ENCODE measurements around the gene MINDY1.

Gene MINDY1

DNA sequence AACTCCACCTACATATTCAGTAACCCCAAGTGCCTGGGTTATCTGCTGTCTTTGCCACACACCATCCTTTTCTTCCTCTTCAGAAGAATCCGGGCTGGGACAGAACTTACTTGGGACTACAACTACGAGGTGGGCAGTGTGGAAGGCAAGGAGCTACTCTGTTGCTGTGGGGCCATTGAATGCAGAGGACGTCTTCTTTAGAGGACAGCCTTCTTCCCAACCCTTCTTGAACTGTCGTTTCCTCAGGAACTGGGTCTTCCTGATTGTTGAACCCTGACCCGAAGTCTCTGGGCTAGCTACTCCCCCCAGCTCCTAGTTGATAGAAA is 42.6 kb downstream of the MINDY1 start:
- no peak for DNase-seq

DNA sequence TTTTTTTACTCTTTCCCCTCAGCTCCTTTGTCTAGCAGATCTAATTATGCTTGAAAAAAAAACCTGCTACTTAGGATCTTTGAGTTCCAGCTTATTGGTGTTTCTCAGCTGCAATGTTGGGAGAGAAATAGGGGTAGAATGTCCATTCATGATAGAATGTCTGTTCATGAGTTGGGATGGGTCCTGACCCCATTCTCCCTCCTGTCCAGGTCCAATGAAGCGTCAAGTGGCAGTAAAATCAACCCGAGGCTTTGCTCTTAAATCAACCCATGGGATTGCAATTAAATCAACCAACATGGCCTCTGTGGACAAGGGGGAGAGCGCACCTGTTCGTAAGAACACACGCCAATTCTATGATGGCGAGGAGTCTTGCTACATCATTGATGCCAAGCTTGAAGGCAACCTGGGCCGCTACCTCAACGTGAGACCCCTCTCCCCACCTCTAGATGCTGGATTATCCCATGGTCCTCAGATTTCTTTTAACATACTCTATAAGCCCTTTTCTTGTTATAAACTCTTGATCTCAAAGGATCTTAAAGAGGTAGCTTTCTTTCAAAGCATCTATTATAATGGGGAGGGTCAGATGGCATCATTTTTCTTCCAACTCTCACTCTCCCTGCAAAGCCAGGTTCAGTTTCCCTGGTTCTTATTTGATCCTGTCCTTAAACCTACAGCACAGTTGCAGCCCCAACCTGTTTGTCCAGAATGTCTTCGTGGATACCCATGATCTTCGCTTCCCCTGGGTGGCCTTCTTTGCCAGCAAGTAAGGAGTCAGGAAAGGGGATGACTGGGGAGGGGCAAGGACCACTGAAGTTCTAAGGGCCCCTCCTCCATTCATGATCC is 43.2 kb downstream of the MINDY1 start:
- DNase-seq: no peak

DNA sequence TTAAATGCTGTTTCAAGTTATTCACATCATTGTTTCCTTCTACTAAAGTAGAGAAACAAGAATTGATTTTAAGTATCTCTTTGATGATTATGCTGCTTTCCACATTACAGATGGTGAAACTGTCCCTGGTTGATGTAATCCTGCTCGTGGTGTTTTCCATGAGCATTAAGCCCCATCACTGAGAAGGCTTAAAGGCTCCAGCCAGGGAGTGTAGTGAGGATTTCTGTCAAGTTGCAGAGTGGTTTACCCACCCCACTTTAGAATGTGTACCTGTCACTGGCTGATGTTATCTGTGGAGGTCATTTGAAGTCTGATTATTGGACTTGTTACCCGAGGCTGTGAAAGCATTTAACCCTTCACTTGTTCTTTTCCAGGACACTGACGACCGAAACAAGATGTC is 44.9 kb downstream of the MINDY1 start:
- no peak for DNase-seq

DNA sequence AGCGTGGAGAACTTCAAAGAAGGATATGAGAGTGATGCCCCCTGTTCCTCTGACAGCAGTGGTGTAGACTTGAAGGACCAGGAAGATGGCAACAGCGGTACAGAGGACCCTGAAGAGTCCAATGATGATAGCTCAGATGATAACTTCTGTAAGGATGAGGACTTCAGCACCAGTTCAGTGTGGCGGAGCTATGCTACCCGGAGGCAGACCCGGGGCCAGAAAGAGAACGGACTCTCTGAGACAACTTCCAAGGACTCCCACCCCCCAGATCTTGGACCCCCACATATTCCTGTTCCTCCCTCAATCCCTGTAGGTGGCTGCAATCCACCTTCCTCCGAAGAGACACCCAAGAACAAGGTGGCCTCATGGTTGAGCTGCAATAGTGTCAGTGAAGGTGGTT is 46.1 kb downstream of the MINDY1 start:
- DNase-seq: no peak

DNA sequence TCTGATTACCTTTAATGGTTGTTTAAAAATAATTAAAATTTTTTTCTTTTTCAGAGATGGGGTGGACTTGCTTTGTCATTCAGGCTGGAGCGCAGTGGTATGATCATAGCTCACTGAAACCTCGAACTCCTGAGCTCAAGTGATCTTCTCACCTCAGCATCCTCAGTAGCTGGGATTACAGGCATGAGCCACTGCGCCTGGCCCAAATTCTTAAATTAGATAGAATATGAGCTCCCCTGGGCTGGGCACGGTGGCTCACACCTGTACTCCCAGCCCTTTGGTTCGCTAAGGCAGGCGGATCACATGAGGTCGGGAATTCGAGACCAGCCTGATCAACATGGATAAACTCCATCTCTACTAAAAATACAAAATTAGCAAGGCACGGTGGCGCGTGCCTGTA is 49.0 kb downstream of the MINDY1 start:
- no peak for DNase-seq

DNA sequence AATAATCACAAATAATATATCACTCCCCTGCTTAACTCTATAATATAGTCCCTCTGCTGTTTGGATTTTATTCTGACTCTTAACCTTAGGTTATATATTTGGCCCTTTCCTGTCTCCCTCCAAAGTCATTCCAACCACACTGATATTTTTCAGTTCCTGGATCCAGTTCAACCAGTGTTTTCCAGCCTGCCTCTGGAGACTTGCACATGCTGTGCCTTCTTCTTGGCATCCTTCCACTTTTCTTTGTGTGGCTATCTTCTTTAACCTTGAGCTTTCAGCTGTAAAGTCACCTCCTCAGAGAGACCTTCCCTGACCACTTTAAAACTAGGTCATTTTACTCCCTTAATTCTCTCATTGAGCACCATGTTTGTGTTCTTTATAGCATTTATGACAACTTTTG is 51.4 kb downstream of the MINDY1 start:
- DNase-seq: no peak

DNA sequence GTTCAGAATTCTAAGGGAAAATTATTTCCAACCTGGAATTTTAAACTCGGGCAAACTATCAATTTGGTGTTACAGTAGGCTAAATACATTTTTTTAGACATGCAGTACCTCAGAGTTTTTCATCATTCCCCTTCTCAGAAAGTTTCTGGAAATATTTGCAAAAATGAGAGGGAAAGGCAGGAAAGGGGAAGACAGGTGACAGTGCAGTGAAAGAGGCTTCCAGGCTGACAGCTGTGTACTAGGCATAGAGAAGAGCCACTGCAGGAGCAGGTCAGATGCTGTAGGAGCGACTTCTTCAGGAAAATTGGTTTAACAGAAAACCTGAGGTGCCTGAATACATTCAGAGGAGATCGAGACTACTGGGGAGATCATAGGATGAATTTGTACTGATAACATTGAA is 52.0 kb downstream of the MINDY1 start:
- DNase-seq: no peak
